Measurements from ENCODE around the gene WDR18.
A peak's percentile ranks its signal among the peaks of the same experiment; 100 is the strongest.
"Not testable (repeated sequence)": the region's sequence is repeated elsewhere in the genome, so short reads cannot be mapped to it uniquely, and the experiment has no call there.

Gene WDR18

DNA sequence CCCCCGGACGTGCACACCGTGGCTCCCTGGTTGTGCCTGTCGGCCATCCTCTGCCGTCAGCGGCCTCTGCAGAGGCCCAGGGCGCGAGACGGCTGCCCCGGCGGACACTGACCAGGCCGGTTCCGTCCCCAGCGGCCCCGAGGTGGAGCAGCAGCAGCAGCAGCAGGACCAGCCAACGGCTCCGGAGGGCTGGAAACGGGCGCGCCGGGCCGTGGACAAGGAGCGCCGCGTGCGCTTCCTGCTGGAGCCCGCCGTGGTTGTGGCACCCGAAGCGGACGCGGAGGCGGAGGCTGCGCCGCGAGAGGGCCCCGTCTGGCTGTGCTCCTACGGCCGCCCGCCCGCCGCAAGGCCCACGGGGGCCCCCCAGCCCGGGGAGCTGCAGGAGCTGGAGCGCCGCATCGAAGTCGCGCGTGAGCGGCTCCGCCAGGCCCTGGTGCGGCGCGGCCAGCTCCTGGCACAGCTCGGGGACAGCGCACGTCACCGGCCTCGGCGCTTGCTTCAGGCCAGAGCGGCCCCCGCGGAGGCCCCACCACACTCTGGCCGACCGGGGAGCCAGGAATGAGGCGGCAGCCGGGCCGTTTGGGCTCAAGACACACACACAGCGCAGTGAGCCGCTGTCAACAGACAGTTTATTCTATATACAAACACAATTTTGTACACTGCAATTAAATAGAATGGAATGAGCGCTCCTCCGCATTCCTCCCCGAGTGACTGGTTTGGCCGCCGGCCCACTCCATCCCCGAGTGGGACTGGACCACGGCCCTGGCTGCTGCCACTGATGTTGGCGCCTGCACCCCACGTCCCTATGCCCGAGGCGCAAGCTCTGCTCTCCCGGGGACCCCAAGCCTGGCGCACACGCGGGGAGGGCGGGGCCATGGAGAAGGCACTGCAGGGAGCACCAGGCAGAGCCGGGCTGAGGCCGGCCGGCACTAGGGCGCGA, 25.2 kb downstream of the WDR18 start:
- DNase-seq = no peak

DNA sequence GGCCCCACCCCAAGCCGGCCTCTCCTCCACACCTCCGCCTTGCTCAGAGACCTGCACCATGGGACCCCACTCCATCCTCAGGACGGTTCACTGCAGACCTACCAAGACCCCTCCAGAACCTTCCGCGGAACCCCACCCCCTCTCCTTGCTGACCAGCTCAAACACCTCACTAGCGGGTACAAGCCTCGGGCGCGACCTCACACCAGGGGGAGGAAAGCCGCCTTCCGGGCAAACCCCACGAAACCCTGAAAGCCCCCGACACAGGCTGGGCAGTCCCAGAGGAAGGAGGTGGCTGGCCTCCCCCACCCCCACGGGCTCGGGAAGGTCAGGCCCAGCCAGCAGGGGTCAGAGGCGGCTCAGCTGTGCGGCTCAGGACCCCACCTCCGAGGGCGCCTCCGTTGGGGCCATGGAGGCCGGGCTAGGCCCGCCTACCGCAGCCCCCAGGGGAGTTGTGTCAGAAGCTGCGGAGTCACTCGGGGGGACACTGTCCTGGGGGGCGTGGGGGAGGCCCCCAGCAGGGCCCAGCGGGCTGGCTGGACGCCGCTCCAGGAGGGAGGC, 25.9 kb downstream of the WDR18 start:
- DNase-seq = no peak

DNA sequence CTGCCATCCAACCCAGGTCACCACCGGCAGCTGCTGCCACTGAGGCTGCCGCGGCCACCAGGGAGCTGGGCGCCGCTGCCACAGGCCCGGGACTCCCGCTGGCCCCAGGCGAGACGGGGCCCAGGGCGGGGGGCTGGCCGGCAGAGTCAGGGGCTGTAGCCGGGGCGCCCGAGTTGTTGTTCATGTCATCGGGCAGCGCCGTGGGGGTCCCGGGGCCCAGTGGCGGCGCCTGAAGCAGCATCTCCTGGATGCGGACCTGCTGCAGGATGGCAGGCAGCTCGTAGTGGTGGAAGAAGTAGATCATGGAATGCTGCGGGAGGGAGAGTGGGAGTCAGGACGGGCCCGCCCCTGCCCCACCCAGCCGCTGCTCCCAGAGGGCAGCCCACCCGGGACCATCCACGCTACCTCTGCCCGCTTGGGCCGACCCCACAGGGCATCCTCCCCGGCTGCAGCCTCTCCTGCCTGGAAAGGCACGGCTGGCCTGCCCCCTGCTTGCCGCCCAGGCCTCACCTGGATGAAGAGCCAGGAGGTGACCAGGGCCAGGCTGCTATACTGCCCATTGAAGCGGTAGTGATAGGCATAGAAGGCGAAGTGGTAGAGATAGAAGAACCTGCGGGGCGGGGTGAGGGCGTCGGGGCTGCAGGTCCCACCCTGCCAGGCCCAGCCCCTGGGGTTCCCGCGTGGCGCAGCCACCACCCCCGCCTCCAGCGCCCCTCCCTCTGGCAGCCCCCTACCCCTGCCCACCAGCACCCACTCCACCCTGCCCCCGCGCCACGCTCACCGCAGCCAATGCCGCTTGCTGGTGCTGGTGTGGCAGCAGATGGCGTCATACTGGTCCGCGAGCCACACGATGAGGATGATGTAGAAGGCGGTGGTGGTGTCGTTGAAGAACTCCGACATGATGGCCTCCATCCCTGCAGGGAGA, 26.7 kb downstream of the WDR18 start:
- DNase-seq = no peak

DNA sequence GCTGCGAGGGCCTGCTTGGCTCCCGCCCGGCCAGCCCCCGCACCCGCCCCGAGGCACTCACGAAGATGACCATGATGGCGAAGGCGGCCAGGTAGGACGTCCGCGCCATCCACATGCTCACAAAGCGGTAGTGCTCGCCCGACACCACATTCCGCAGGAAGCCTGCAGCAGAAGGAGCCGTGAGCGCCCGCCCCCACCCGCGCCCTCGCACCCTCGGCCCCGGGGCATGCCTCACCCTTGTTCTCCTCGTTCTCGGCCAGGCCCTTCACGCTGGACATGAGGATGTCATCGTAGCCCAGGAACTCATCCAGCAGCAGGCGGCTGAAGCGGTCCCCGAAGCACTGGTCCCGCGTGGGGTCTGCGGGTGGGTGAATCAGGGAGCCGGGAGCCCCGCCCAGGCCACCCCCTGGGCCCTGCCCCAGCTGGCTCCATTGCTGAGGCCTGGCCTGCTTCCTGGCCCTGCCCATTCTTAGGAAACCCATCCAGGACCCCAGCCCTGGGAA, 27.7 kb downstream of the WDR18 start:
- no peak for DNase-seq

DNA sequence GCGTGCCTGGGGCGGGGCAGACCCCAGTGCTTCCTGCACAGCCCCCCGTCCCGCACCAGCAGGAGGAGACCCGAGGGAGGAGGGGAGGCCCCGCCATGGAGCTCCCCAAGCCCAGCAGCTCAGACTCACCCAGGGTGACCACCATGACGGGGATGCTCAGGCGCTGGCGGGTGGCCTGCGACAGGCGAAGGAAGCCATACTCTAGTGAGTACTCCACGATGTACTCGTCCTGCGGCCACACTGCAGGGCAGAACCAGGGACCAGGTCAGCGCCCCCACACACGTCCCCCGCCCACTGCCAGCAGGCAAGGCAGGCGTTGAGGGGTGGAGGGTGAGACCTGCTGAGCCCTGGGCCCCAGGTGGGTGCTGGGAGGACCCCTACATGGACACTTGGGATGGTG, 28.2 kb downstream of the WDR18 start:
- no peak for DNase-seq

DNA sequence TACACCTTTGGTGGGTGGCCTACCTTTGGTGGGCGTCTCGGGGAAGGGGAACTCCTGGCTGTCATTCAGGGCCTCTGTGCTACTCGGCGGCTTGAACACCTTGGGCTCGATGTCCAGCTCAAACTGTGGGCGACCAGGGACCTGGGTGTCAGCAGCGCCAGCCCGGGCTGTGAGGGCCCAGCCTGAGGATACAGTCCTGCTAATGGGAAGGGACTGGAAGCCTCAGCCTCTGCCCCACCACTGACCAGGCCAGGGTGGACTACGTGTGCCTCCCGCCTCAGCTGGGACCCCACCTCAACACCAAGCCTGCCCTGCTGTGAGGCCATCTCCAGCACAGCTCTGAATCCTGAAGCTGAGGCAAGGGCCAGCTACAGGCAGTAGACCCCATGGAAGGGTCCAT, 29.1 kb downstream of the WDR18 start:
- DNase-seq = no peak

DNA sequence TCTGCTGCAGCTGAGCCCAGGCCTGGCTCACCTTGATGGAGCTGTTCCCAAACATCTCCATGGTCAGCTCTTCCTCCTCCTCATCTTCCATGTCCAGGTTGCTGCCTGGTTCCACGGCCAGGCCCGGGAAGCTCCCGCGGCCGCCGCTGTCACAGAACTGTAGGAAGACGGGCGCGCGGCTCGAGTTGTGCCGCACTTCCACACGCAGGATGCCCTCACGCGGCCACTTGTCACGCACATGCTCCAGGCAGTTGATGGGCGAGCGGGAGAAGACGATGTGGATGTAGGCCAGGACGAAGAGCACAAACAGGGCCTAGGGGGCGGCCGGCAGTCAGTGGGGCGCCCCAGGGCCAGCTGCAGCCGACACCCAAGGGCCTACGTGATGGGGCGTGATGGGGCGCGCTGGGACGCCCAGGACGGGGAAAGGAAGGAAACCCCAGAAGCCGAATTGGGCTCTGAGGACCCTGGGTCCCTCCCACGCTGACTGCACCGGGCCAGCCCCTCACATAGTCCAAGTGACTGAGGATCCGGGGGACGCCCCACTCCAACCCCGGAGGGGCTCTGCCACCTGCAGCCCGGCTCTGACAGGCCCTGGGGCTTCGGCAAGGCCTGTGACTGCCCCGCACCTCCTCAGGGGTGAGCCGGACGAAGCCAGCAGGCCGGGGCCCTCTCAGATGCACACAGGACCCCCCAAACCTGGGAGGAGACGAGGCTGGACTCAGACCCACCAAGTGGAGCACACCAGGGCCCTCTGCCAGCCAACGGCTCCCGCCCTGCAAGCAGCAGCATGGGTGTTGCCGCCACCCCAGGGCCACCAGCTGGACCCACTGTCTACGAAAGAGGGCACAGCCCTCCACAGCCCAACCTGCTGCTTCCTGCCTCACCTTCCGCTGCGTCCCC, 30.3 kb downstream of the WDR18 start:
- DNase-seq = no peak

DNA sequence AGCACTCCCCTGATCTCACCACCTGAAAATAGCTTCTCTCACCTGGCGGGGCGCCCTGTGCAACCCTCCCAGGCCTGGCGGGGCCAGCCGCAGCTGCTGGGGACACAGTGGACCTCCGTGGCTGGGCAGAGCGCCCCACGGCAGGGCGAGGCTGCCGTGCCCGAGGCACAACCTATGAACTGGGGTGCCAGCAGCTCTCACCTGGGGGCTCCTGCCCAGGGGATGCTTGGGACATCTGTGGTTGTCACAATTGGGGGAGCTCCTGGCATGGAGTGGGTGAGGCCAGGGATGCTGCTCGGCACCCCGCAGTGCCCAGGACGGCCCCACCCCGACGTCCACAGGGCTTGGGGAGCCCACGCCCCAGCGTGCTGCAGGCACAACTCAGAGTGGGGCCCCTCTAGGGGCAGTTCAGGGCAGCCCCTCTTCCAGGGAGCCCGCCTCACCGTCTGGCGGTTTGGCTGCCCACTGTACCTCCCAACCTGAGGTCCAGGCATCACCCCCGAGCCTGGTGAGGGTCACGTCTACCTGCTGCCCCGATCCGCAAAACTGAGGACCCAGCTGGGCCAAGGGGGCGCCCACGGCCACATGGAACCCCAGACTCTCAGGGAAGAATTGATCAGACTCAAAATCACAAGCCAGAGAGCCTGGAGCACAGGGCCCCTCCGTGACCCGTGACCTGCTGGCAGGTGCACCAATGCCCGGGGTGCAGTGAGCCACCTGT, 31.1 kb downstream of the WDR18 start:
- DNase-seq = no peak

DNA sequence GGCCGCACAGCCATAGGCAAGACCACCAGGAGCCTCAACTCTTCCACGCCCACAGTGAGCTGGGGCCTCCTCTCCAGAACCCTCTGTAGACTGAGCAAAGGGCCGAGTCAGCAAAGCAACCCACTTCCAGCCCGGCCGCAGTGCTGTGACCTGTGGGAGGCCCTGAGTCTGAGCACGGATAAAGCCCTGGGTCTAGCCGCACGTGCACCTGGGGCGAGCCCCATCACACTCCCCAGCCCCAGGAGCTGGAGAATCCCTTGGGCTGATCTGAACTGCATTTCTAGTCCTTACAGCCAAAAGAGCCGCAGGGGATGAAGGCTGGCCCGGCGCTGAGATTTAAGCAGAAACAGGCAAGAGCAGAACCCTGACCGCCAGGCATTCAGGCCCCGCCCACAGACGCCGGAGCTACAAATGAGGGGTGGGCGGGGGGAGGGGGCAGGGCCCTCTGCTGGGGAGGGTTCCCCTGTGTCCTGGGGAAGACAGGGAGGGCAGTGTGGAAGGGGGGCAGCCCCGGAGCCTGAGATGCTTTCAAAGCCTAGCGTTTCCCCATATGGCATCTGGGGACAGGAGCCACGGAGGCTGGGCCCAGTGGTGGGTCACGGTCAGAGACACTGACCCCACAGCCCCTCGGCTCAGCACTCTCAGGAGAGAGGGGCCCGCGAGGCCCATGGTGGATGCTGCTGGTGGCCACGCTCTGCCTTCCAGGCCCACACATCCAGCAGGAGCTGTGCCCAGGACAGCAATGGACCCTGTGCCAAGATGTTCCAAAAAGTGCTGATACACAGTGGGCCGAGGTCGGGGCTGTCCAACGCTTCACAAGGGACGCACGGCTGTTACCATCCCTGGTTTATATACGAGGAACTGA, 31.9 kb downstream of the WDR18 start:
- no peak for DNase-seq

DNA sequence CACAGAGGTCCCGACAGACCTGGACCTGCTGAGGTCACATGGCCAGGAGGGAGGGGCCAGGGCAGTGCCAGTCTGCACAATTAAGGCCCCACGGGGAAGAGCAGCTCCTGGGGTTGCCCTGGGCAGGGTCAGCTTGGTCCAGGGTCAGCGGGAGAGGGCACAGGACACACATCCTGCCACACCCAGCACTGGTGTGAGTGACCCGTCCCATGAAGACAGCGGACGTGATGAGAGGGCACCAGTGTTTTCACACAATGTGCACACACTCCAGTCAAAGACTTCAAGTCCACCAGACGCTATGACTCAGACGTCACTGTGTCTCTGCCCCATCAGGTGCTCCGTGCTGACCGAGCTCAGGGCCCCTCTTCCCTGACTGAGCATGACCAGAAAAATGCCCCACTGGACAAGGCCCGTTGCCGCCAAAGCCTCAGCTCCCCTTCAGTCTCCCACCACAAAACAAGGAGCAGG, 32.5 kb downstream of the WDR18 start:
- no peak for DNase-seq

DNA sequence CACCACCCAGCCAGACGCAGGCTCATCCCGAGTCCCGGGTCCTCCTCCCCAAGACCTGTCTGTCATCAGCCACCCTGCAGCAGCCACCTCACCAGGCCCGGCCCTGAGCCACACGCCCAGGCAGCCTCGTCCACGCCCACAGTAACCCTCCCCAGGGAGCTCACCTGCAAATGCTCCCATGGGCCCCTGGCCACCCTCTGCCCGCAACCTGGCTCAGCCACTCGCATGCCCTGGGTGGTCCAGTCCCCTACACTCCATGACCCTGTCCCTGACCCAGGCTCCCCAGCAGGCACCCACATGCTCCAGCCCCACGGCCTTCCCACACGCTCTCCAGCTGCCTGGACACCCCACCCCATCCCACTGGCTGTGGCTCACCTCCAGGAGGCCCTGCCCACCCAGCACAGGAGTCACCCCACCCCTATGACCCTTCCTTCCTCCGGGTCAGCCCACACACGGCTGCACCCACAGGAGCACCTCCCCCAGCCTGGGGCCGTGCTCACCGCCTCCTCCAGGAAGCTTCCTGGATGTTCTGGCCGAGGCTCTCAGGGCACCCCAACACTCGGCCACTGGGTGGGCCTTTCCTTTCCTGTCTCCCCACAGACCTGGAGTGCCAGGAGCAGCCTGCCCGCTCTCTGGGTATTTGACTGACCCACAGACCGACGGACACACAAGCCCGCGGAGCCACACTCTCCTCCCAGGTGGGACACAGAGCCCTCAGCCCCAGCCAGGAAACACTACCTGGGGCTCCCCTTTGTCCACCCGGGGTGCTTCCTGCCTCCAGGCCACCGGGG, 33.2 kb downstream of the WDR18 start:
- no peak for DNase-seq

DNA sequence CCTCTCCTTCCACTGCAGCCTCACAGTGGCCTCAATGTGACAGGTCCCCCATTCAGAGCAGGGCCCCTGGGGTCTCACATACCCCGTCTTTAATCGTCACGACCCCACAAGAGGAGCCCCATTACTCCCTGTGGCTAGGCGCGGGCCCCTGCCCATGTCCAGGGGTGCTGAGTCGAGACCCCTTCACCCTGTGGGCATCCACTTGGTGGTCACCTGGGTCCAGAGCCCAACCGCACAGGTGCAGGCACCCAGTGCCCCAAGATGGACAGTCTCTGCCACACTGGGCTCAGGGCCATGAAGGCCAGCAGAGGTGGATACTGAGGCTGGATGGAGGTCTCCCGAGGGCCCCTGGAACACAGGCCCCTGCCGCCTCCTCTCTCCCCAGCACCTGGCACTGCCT, 33.8 kb downstream of the WDR18 start:
- no peak for DNase-seq

DNA sequence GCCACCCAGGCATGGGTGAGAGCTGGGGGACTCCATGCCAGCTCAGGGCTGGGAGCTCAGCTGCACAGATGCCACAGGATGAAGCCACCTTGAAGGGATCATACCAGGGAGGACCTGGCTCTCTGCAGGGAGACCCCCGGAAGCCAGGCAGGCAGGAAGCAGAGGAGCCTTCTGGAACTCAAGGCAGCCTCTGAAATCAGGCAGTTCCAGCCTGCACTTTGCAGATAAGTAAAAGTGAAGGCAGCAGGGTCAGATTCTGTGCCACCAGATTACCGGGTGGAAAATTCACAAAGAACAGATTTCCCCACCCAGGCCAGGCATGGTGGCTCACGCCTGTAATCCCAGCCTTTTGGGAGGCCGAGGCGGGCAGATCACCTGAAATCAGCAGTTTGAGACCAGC, 34.2 kb downstream of the WDR18 start:
- DNase-seq = no peak

DNA sequence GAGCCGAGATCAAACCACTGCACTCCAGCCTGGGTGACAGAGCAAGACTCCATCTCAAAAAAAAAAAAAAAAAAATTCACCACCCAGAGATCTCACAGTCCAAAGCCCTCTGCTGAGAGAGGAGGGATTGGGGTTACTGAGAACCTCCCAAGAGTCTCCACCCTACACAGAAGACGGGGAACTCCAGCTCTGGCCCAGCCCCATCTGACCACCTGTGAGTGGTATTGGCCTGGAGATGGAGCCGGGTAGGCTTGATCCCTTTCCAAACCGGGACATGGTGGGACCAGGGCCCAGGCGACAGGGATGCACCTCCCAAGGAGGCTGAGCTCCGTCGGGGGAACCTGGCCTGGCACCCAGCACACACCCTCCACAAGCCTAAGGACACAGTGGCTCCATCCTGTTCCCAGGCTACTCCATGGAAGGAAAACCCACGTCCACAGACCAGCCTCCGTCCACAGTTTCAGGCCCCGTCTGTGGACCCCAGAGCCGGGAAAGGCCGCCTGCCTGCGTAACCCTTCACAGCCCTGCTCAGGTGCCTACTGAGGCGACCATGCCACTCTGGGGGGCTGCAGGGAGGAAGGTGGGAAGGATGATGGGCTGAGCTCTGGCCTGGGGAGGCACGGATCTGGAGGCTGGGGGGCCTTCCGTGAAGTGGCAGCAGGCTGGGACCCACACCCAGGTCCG, 34.9 kb downstream of the WDR18 start:
- no peak for DNase-seq

DNA sequence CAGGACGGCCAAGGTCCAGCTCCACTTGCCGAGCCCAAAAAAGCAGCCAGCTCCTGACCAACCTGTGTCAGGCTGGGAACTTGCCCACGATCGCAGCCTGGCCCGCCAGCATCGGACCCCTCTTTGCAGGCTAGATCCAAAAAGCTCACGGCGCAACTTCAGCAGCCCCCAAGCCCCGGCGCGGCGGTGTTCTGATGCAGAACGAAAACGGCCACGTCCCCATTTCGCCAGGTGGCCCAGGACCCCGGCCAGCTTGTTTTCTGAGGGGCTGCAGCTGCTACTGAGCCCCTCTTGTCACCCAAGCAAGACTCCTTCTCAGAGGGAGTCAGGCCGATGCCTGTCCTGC, 35.4 kb downstream of the WDR18 start:
- DNase-seq = no peak

DNA sequence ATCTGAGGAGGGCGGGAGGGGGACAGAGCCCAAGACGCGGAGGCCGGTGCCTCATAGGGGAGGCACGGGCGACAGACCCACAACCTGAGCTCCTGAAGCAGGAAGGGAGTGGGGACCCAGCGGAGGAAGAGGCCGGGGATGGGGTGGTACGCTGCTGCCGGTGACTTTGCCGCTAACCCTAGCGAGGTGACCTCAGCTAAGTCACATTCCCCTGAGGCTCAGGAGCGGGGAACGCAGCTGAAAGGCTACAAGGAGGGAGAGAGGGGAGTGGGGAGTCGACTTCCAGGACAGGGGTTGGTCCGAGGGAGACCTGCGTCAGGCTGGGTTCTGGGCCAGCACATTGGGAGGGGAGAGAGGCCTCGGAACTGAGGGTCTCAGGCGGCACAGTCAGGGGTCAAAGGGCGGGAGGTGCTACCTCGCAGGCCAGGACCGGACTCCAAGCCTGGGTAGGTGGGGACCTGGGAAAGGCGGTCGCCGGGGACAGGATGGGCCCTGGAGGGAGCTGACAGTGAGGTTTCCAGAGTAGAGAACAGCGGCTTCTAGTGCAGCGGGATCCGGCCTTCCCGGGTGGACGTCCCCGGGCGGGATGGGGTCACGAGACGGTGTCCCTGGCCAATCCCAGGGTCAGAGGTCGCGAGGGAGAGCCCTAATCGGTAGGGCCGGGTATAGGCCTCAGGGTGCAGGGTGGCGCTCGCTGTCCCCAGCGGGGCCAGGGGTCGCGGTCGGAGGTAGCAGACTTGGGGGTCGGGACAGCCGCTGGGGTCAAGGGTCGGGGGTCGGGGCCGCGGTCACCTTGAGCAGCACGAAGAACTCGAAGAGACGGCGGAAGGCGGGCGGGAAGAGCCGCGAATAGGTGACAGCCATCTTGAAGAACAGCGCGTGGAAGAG, 36.1 kb downstream of the WDR18 start:
- DNase-seq = no peak

DNA sequence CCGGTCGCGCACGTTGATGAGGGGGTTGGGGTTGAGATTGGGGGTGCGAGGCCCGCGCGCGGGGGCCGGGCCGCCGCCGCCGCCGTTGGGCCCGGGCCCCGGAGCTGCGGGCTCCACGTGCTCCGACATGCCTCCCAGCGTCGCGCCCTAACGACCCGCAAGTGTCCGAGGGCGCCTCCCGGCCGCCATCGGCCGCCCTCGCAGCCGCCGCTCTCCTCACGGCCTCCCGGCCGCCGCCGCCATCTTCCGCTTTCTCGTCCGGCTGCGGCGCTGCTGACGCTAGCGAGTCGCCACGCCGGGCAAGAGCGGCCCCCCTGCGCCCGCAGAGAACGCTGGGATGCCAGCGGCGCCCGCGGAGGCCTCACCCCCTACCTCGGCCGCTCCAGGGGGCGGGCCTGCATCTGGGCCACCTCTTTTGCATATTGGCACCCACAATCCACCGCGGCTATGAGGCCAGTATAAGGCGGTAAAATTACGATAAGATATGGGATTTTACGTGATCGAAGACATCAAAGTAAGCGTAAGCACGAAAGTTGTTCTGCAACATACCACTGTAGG, 36.8 kb downstream of the WDR18 start, which contains the start of gene TMEM259:
TSS of gene TMEM259 (minus strand) at position 256 of the 558 bp plus-strand sequence. CDS start at position 129, 127 bp downstream.
- peak; percentile 98 for DNase-seq

DNA sequence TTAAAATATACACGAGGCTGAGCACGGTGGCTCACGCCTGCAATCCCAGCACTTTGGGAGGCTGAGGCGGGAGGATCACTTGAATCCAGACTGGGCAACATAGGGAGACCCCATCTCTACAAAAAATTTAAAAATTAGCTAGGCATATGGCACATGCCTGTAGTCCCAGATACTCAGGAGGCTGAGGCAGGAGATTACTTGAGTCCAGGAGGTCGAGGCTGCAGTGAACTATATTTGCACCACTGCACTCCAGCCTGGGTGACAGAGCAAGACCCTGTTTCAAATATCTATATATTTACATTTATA, 39.7 kb downstream of the WDR18 start:
- DNase-seq = not testable (repeated sequence)

Measured in activated naive CD4-positive, alpha-beta T cell treated with anti-CD3 and anti-CD28 coated beads, Interleukin-2, amount 50 U/mL, for 16 hours (primary cell).